ENCODE results near the gene CSPG4.

- TF ChIP-seq SIN3A (IDR thresholded peaks at IDR 0.05; ENCODE audit: low read depth, low read length) (no peak), REST (IDR thresholded peaks at IDR 0.05; ENCODE audit: low read depth, low read length) (no peak), ATF3 (IDR thresholded peaks at IDR 0.05; ENCODE audit: borderline replicate concordance, extremely low read depth, low read depth, low read length) (no peak), USF2 (IDR thresholded peaks at IDR 0.05; ENCODE audit: borderline replicate concordance, low read depth, low read length) (no peak), CTCF (IDR thresholded peaks at IDR 0.05 in 2 of 3, conservative IDR thresholded peaks at IDR 0.05 in 1 of 3; ENCODE audit: control insufficient read depth in 2 of 3, extremely low read depth in 1 of 3, insufficient read depth in 1 of 3, low read depth in 3 of 3, low read length in 3 of 3) (no peak), ZBTB11 (CRISPR knock-in tag; IDR thresholded peaks at IDR 0.05) (no peak), WRNIP1 (IDR thresholded peaks at IDR 0.05; ENCODE audit: borderline replicate concordance, low read depth, low read length) (no peak), SMC3 (IDR thresholded peaks at IDR 0.05; ENCODE audit: borderline replicate concordance, low read length) (no peak), POLR2A (IDR thresholded peaks at IDR 0.05; ENCODE audit: low read depth, low read length) (no peak), CEBPZ (IDR thresholded peaks at IDR 0.05; ENCODE audit: low read depth, low read length) (no peak), EGR1 (IDR thresholded peaks at IDR 0.05; ENCODE audit: borderline replicate concordance in 1 of 2, low read depth in 2 of 2, low read length in 2 of 2) (no peak), EZH2 (IDR thresholded peaks at IDR 0.05; ENCODE audit: borderline replicate concordance, control insufficient read depth, low read depth, low read length) (no peak), ZNF592 (IDR thresholded peaks at IDR 0.05) (no peak), TBL1XR1 (IDR thresholded peaks at IDR 0.05; ENCODE audit: low read depth, low read length) (no peak)
These were observed 1.5 kb upstream of the CSPG4 start for GRCh38 chr15:75714195-75714594.
